CD4-positive, alpha-beta T cell (primary cell): ENCODE data around the gene MRGPRD. TPM values are rescaled to one million over a fixed set of nuclear protein-coding genes. Genes with fewer than 3 reads are reported as not detected.
"Not testable (repeated sequence)": the region's sequence is repeated elsewhere in the genome, so short reads cannot be mapped to it uniquely, and the experiment has no call there.

Source experiments
- ATAC-seq: fragments of 200-7000 bp; cut with Tn5 transposase; one replicate; pipeline ENCODE4 v1.10.0; 2022; ENCODE audit warnings: mild to moderate bottlenecking; ENCODE audit not compliant: poor library complexity
- CTCF ChIA-PET: fragments of 350-600 bp; sonication (Branson Sonifier 250); formaldehyde crosslinking; loops from one replicate; lab custom pipeline; 2021; ENCODE audit warnings: antibody characterized with exemption, inconsistent platforms; lab: Charles Lee
- POLR2A ChIA-PET: fragments of 350-600 bp; sonication (Branson Sonifier 250); formaldehyde crosslinking; loops from one replicate; lab custom pipeline; 2021; ENCODE audit warnings: antibody characterized with exemption, inconsistent platforms; lab: Charles Lee
- DNase-seq, 14 experiments: peaks; one replicate each; pipeline ENCODE4 v3.0.0-alpha.2; 2013 to 2020; ENCODE audit warnings: mixed read lengths in 2 of 14
- H3K27ac ChIP-seq, 2 donors: one replicate each; pipeline versions ENCODE4 v1.5.1 to v1.7.0; 2013; ENCODE audit warnings: low read length in 2 of 2, low read depth in 1 of 2, mild to moderate bottlenecking in 1 of 2
- H3K27me3 ChIP-seq, 2 experiments: 1 replicate in 1 of 2; 2 replicates in 1 of 2; pipeline versions ENCODE4 v1.6.1 to v1.7.0; 2013; ENCODE audit warnings: low read length in 2 of 2, control low read depth in 1 of 2, mild to moderate bottlenecking in 1 of 2, moderate library complexity in 1 of 2; ENCODE audit not compliant: insufficient read depth in 2 of 2, control insufficient read depth in 1 of 2
- H3K36me3 ChIP-seq: one replicate; pipeline ENCODE4 v1.6.1; 2013; ENCODE audit warnings: low read length, control low read depth; ENCODE audit not compliant: insufficient read depth
- H3K4me1 ChIP-seq: one replicate; pipeline ENCODE4 v1.6.1; 2013; ENCODE audit warnings: low read length, control low read depth; ENCODE audit not compliant: insufficient read depth
- H3K4me3 ChIP-seq: one replicate; pipeline ENCODE4 v1.5.1; 2013; ENCODE audit warnings: mild to moderate bottlenecking, low read length, moderate library complexity
- H3K9me3 ChIP-seq, 2 experiments: 1 replicate in 1 of 2; 2 replicates in 1 of 2; pipeline versions ENCODE4 v1.6.1 to v1.7.0; 2013; ENCODE audit warnings: low read length in 2 of 2, mild to moderate bottlenecking in 2 of 2, control low read depth in 1 of 2, moderate library complexity in 1 of 2; ENCODE audit not compliant: control insufficient read depth in 1 of 2, insufficient read depth in 1 of 2
- H3K27ac Mint-ChIP-seq: one replicate; pipeline ENCODE4 v1.8.0; 2020; ENCODE audit warnings: mixed read lengths
- H3K27me3 Mint-ChIP-seq: one replicate; pipeline ENCODE4 v1.8.0; 2021; ENCODE audit warnings: mixed read lengths
- H3K36me3 Mint-ChIP-seq: one replicate; pipeline ENCODE4 v1.8.0; 2021; ENCODE audit warnings: low read depth, mixed read lengths
- H3K4me1 Mint-ChIP-seq: one replicate; pipeline ENCODE4 v1.8.0; 2021; ENCODE audit warnings: low read depth, mixed read lengths
- H3K4me3 Mint-ChIP-seq: one replicate; pipeline ENCODE4 v1.8.0; 2020; ENCODE audit warnings: mild to moderate bottlenecking, mixed read lengths
- H3K9me3 Mint-ChIP-seq: one replicate; pipeline ENCODE4 v1.8.0; 2020; ENCODE audit warnings: mixed read lengths
- intact Hi-C, 2 experiments: fragments of 100-400 bp; cut with DNase I in 1 of 2; cut with micrococcal nuclease in 1 of 2; formaldehyde crosslinking; loops; one replicate each; pipeline versions ENCODE4 v1.15.1 to v1.9.0; 2023 to 2025; cut with DNase I, micrococcal nuclease
- total RNA-seq, 174 experiments: library from RNA in 2 of 174; stranded (reverse) in 2 of 174; gene quantifications; one replicate each; pipeline ENCODE4 v1.2.3 and lab custom pipeline; 2021 to 2026
- TF ChIP-seq, protein P1 (sequence below): fragments of 200-600 bp; IDR thresholded peaks from one replicate; pipeline ENCODE4 v1.8.0; 2022; ENCODE audit warnings: antibody characterized with exemption, mild to moderate bottlenecking

The MRGPRD gene
- total RNA-seq, 2 experiments from 2014 or later: not detected

DNA sequence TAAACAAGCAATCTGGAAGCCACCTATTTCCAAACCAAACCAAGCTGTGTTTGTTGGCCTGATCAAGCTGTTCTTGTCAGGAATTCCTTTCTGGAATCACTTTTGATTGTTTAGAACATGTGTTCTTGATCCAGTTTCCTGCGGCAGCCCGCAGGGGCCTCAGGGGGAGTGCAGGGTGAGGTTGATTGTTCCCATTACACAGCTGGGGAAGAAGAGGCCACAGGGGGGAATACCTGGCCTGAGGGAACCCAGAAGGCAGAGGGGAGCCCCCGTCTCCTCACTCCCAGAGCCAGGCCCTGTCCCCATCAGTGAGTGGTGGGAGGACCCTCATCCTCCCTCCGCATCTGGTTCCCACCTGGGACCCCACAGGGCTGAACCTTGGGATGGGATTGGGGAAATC lies 4.2 kb downstream of the MRGPRD start:
- Histone ChIP-seq H3K4me3 (no peak overlapping the region), H3K27ac (no peak overlapping the region), H3K9me3 (no peaks in the 10 kb centered on the region), H3K36me3 (no peaks in the 10 kb centered on the region), H3K27me3 (peaks cover 0 to under 1% of the 10 kb centered on the region in 2 experiments), H3K4me1 (no peaks in the 10 kb centered on the region)
- intact Hi-C loops: no loop called here
- no peak for ATAC-seq
- Mint-ChIP-seq H3K4me3 (no peak overlapping the region), H3K9me3 (no peaks in the 10 kb centered on the region), H3K27ac (no peak overlapping the region), H3K4me1 (no peaks in the 10 kb centered on the region), H3K36me3 (no peaks in the 10 kb centered on the region), H3K27me3 (peaks cover 6% of the 10 kb centered on the region)
- CTCF ChIA-PET: no interaction called here
- DNase-seq: no peak
- POLR2A ChIA-PET: no interaction called here
- TF ChIP-seq, protein P1, sequence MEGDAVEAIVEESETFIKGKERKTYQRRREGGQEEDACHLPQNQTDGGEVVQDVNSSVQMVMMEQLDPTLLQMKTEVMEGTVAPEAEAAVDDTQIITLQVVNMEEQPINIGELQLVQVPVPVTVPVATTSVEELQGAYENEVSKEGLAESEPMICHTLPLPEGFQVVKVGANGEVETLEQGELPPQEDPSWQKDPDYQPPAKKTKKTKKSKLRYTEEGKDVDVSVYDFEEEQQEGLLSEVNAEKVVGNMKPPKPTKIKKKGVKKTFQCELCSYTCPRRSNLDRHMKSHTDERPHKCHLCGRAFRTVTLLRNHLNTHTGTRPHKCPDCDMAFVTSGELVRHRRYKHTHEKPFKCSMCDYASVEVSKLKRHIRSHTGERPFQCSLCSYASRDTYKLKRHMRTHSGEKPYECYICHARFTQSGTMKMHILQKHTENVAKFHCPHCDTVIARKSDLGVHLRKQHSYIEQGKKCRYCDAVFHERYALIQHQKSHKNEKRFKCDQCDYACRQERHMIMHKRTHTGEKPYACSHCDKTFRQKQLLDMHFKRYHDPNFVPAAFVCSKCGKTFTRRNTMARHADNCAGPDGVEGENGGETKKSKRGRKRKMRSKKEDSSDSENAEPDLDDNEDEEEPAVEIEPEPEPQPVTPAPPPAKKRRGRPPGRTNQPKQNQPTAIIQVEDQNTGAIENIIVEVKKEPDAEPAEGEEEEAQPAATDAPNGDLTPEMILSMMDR: no peak

- TF ChIP-seq, protein P1: no peak
- H3K27me3 Mint-ChIP-seq: peaks cover 5% of the 10 kb centered on the region
These were observed 4.7 kb downstream of the MRGPRD start for GRCh38 chr11:68976095-68976494.

DNA sequence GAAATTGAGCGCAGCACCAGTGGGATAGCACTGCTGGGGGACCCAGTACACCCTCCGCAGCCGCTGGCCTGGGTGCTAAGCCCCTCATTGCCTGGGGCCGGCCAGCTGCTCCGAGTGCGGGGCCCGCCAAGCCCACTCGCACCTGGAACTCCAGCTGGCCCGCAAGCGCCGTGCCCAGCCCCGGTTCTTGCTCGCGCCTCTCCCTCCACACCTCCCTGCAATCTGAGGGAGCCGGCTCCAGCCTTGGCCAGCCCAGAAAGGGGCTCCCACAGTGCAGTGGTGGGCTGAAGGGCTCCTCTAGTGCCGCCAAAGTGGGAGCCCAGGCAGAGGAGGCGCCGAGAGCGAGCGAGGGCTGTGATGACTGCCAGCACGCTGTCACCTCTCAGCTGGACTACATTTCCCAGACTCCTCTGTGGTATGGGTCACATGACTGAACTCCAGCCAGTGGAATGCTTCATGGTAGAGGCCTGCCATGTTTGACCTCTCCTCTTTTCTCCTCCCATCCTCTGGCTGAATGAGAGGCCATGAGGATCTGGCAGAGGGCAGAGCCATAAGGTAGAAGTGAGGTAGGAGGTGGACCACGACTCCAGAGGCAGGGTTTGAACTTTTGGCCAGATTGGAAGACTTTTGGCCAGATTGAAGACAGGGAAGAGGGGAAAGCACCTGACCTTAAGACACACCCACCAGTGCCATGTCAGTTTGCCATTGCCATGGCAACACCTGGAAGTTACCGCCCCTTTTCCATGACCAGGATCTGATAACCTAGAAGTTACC lies 6.2 kb downstream of the MRGPRD start:
- TF ChIP-seq, protein P1: no peak
- peak in 3 of 14 experiments; percentile 15 to 44 (median 30) for DNase-seq
- no peaks in the 10 kb centered on the region for H3K4me1 Mint-ChIP-seq
- Histone ChIP-seq H3K4me3 (no peak overlapping the region), H3K9me3 (no peaks in the 10 kb centered on the region), H3K36me3 (no peaks in the 10 kb centered on the region), H3K4me1 (no peaks in the 10 kb centered on the region), H3K27me3 (peaks cover 0 to 3% of the 10 kb centered on the region in 2 experiments), H3K27ac (no peak overlapping the region)
- peak; percentile 67 for ATAC-seq
- no peak overlapping the region for H3K4me3 Mint-ChIP-seq
- H3K27ac Mint-ChIP-seq: no peak overlapping the region
- ChIA-PET CTCF (no interaction called here), POLR2A (no interaction called here)
- H3K9me3 Mint-ChIP-seq: no peaks in the 10 kb centered on the region
- peaks cover 10% of the 10 kb centered on the region for H3K27me3 Mint-ChIP-seq
- intact Hi-C loops: no loop called here
- H3K36me3 Mint-ChIP-seq: no peaks in the 10 kb centered on the region

More at GRCh38 chr11:68976095-68976494, 4.7 kb downstream of the MRGPRD start:
- Histone ChIP-seq H3K4me1 (no peaks in the 10 kb centered on the region), H3K27ac (no peak overlapping the region), H3K27me3 (peaks cover 0 to 3% of the 10 kb centered on the region in 2 experiments), H3K9me3 (no peaks in the 10 kb centered on the region), H3K36me3 (no peaks in the 10 kb centered on the region), H3K4me3 (no peak overlapping the region)
- POLR2A ChIA-PET: no interaction called here
- intact Hi-C loops: no loop called here
- CTCF ChIA-PET: no interaction called here
- Mint-ChIP-seq H3K9me3 (no peaks in the 10 kb centered on the region), H3K4me1 (no peaks in the 10 kb centered on the region), H3K4me3 (no peak overlapping the region), H3K36me3 (no peaks in the 10 kb centered on the region), H3K27ac (no peak overlapping the region)
- ATAC-seq (no peak), DNase-seq (no peak)

- H3K4me1 Mint-ChIP-seq, H3K36me3 ChIP-seq, H3K4me3 ChIP-seq, H3K4me3 Mint-ChIP-seq, H3K36me3 Mint-ChIP-seq, H3K27ac Mint-ChIP-seq, H3K27ac ChIP-seq, H3K4me1 ChIP-seq, H3K9me3 Mint-ChIP-seq, CTCF ChIA-PET, ATAC-seq, DNase-seq, POLR2A ChIA-PET, intact Hi-C loops, H3K9me3 ChIP-seq, H3K27me3 ChIP-seq: not testable (repeated sequence)
- H3K27me3 Mint-ChIP-seq: peaks cover 10% of the 10 kb centered on the region
These were observed 7.1 kb downstream of the MRGPRD start for GRCh38 chr11:68973706-68974105.
